DOHH2 (cell line): ENCODE data around the gene CHD9.

ENCODE experiments used
- EZH2phosphoT487 ChIP-seq: fragments of 200-600 bp; sonication (generic); IDR thresholded peaks from 2 replicates; pipeline ENCODE4 v1.6.1; 2017; ENCODE audit warnings: borderline replicate concordance, mild to moderate bottlenecking, antibody characterized with exemption, low read length, moderate library complexity, mixed read lengths
- TF ChIP-seq, protein P1 (sequence below): fragments of 200-600 bp; sonication (generic); IDR thresholded peaks from one replicate; pipeline ENCODE4 v1.5.1; 2014; ENCODE audit warnings: antibody characterized with exemption, mild to moderate bottlenecking, low read depth, low read length; ENCODE audit not compliant: poor library complexity, severe bottlenecking

DNA sequence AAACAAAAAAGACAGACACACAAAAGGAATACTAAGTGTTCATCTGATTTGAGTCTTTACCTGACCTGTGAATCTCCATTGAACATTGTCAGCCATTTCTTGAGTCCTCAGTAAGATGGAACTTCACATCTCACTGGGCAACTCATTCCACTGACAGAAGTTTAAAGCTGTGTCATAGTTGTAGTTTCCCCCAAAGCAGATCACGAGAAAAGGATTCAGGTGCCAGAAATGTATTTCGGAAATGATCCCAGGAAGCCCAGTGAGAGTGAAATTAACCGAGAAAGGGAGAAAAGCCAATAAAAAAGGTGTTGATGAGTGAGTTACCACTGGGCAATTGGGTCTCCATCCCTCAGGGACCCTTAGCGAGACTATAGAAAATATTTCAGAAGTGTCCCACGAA lies 6.5 kb downstream of the CHD9 start:
- TF ChIP-seq, protein P1, sequence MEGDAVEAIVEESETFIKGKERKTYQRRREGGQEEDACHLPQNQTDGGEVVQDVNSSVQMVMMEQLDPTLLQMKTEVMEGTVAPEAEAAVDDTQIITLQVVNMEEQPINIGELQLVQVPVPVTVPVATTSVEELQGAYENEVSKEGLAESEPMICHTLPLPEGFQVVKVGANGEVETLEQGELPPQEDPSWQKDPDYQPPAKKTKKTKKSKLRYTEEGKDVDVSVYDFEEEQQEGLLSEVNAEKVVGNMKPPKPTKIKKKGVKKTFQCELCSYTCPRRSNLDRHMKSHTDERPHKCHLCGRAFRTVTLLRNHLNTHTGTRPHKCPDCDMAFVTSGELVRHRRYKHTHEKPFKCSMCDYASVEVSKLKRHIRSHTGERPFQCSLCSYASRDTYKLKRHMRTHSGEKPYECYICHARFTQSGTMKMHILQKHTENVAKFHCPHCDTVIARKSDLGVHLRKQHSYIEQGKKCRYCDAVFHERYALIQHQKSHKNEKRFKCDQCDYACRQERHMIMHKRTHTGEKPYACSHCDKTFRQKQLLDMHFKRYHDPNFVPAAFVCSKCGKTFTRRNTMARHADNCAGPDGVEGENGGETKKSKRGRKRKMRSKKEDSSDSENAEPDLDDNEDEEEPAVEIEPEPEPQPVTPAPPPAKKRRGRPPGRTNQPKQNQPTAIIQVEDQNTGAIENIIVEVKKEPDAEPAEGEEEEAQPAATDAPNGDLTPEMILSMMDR = no peak
- TF ChIP-seq EZH2phosphoT487 = no peak
